H1 (cell line): Measurements from ENCODE around the gene CLASP2. TPM values are rescaled to one million over a fixed set of nuclear protein-coding genes. Genes with fewer than 3 reads are reported as not detected.

Source experiments
- BCL11A ChIP-seq, 2 experiments: IDR thresholded peaks; one replicate each; pipeline ENCODE4 v1.6.1; 2011; ENCODE audit warnings: low read depth in 2 of 2, low read length in 2 of 2, mild to moderate bottlenecking in 2 of 2
- EZH2 ChIP-seq: fragments of 200-600 bp; sonication (generic); IDR thresholded peaks from 2 replicates; pipeline ENCODE4 v1.7.1; 2012; ENCODE audit warnings: low read depth, mild to moderate bottlenecking, moderate library complexity, low read length, inconsistent platforms; ENCODE audit not compliant: severe bottlenecking
- KDM4A ChIP-seq: IDR thresholded peaks from one replicate; pipeline ENCODE4 v1.7.1; 2012; ENCODE audit warnings: low read depth, mild to moderate bottlenecking, moderate library complexity, low read length, inconsistent platforms; ENCODE audit not compliant: severe bottlenecking
- MAFK ChIP-seq: IDR thresholded peaks from 2 replicates; pipeline ENCODE4 v1.6.1; 2012; ENCODE audit warnings: low read depth, mild to moderate bottlenecking, improper control_type of control experiment, low read length
- SIRT6 ChIP-seq: IDR thresholded peaks from one replicate; pipeline ENCODE4 v1.7.1; 2012; ENCODE audit warnings: low read length, inconsistent platforms
- SRF ChIP-seq: IDR thresholded peaks from 2 replicates; pipeline ENCODE4 v1.6.1; 2011; ENCODE audit warnings: mild to moderate bottlenecking, low read depth, low read length, moderate library complexity
- polyA plus RNA-seq, 7 experiments: library from polyadenylated mRNA; depleted of rRNA in 3 of 7; stranded (reverse) in 5 of 7; unstranded in 2 of 7; fragments of >200 nt in 5 of 7; fragments of 200-250 nt in 2 of 7; gene quantifications; 1 replicate in 5 of 7; 2 replicates in 1 of 7; 4 replicates in 1 of 7; pipeline versions ENCODE4 v1.2.1 to v1.2.3, GENCODE V29; 2011 to 2013; ENCODE audit warnings: missing spikeins in 2 of 7, mixed read lengths in 2 of 7
- total RNA-seq: library from RNA; stranded (reverse); fragmentation: NEBNext Ultra II Directional; extraction: Animal tissue kit (Norgen Biotek cat#: 25700); gene quantifications from 2 replicates; pipeline ENCODE4 v1.2.1, GENCODE V29; 2021

Gene CLASP2
- total and polyA plus RNA-seq, 2 of the 8 experiments (the other 6 are each of a cell fraction or from before 2014, with no cell fraction given), result 21.7 to 58.0 TPM

- TF ChIP-seq EZH2, result no peak
- no peak for TF ChIP-seq BCL11A (IDR thresholded peaks at IDR 0.05; ENCODE audit: low read depth in 2 of 2, low read length in 2 of 2)
- TF ChIP-seq SRF, result no peak
- TF ChIP-seq MAFK, result no peak
- no peak for TF ChIP-seq SIRT6
- TF ChIP-seq KDM4A, result no peak
Observed at GRCh38 chr3:33722191-33722590, 4.1 kb upstream of the CLASP2 start (continued).
